A673 (cell line): ENCODE results near the gene SAPCD1. TPM values are rescaled to one million over a fixed set of nuclear protein-coding genes. Genes with fewer than 3 reads are reported as not detected.

Source experiments
- BruUV-seq: library from RNA; stranded (reverse); fragments of 400-500 nt; replicated peaks from 2 replicates; lab custom pipeline; 2021; lab: Mats Ljungman, UMichigan
- CTCF ChIA-PET: fragments of 300-600 bp; sonication (Branson Sonifier 250); formaldehyde crosslinking; loops from one replicate; lab custom pipeline; 2022; ENCODE audit warnings: antibody characterized with exemption; lab: Charles Lee
- POLR2A ChIA-PET: fragments of 300-600 bp; sonication (Branson Sonifier 250); formaldehyde crosslinking; loops from one replicate; lab custom pipeline; 2022; ENCODE audit warnings: antibody characterized with exemption; ENCODE audit not compliant: low non-redundant PET; lab: Charles Lee
- DNase-seq: peaks from one replicate; pipeline ENCODE4 v3.0.0-alpha.2; 2015; ENCODE audit warnings: low spot score
- H3K27ac ChIP-seq: fragments of 200-600 bp; sonication (generic); 2 replicates; pipeline ENCODE4 v1.5.1; 2016; ENCODE audit warnings: mixed run types, low read depth, mild to moderate bottlenecking, mixed read lengths, antibody characterized with exemption, low read length; ENCODE audit not compliant: poor library complexity, severe bottlenecking
- H3K27me3 ChIP-seq: fragments of 200-600 bp; sonication (generic); replicated peaks from 2 replicates; pipeline ENCODE4 v1.6.1; 2017; ENCODE audit warnings: mixed run types, low read depth, mild to moderate bottlenecking, mixed read lengths, antibody characterized with exemption, low read length; ENCODE audit not compliant: insufficient read depth, poor library complexity
- H3K36me3 ChIP-seq: fragments of 200-600 bp; sonication (generic); 2 replicates; pipeline ENCODE4 v1.6.1; 2016; ENCODE audit warnings: mixed run types, mild to moderate bottlenecking, mixed read lengths, antibody characterized with exemption, low read length; ENCODE audit not compliant: insufficient read depth, poor library complexity, severe bottlenecking
- H3K4me1 ChIP-seq: fragments of 200-600 bp; sonication (generic); 2 replicates; pipeline ENCODE4 v1.6.1; 2017; ENCODE audit warnings: mixed run types, mild to moderate bottlenecking, mixed read lengths, antibody characterized with exemption, low read length; ENCODE audit not compliant: insufficient read depth, poor library complexity, severe bottlenecking
- H3K4me3 ChIP-seq: fragments of 200-600 bp; sonication (generic); 2 replicates; pipeline ENCODE4 v1.5.1; 2016; ENCODE audit warnings: low read depth, mixed run types, mild to moderate bottlenecking, mixed read lengths, low read length; ENCODE audit not compliant: poor library complexity, severe bottlenecking
- H3K9me3 ChIP-seq: fragments of 200-600 bp; sonication (generic); 2 replicates; pipeline ENCODE4 v1.6.1; 2016; ENCODE audit warnings: mixed run types, low read depth, mild to moderate bottlenecking, mixed read lengths, antibody characterized with exemption, low read length; ENCODE audit not compliant: poor library complexity, severe bottlenecking
- CTCF ChIP-seq: fragments of 300-800, 200-600 bp; sonication (generic); conservative IDR thresholded peaks from 2 replicates; pipeline ENCODE4 v1.5.1; 2017; ENCODE audit warnings: low read depth, mild to moderate bottlenecking, antibody characterized with exemption, low read length, moderate library complexity, mixed read lengths
- EZH2 ChIP-seq: fragments of 200-600 bp; sonication (generic); IDR thresholded peaks from 2 replicates; pipeline ENCODE4 v1.6.1; 2017; ENCODE audit warnings: borderline replicate concordance, low read depth, mild to moderate bottlenecking, mixed read lengths, antibody characterized with exemption, low read length; ENCODE audit not compliant: poor library complexity, severe bottlenecking
- intact Hi-C: fragments of 100-400 bp; cut with micrococcal nuclease; formaldehyde crosslinking; loops from one replicate; pipeline ENCODE4 v1.10.0; 2022; ENCODE audit not compliant: unreplicated experiment
- total RNA-seq: library from RNA; stranded (reverse); gene quantifications from 2 replicates; pipeline ENCODE4 v1.2.3, GENCODE V29; 2021

The SAPCD1 gene
- total RNA-seq, 1 experiment from 2014 or later = 9.9 TPM

- CTCF ChIA-PET = no interaction called here
- no peaks in the 10 kb centered on the region for H3K9me3 ChIP-seq
Measured at GRCh38 chr6:31742894-31743293, 19.6 kb upstream of the SAPCD1 start.

GRCh38 chr6:31744422-31744821 is 18.0 kb upstream of the SAPCD1 start:
- H3K4me3 ChIP-seq = no peak overlapping the region
- TF ChIP-seq EZH2 = no peak
- TF ChIP-seq CTCF = no peak
- peak overlapping the region; percentile 57 for H3K27ac ChIP-seq
- H3K27me3 ChIP-seq = no peaks in the 10 kb centered on the region
- no peak for DNase-seq
- CTCF ChIA-PET = no interaction called here
- H3K4me1 ChIP-seq = peaks cover 7% of the 10 kb centered on the region
- H3K9me3 ChIP-seq = no peaks in the 10 kb centered on the region
- peaks cover 48% of the 10 kb centered on the region for H3K36me3 ChIP-seq
- no TSS peak for BruUV-seq
- POLR2A ChIA-PET = no interaction called here
- intact Hi-C loops = no loop called here

More at GRCh38 chr6:31742894-31743293, 19.6 kb upstream of the SAPCD1 start:
- no TSS peak for BruUV-seq
- Histone ChIP-seq H3K36me3 (peaks cover 44% of the 10 kb centered on the region), H3K27ac (peak overlapping the region; percentile 57), H3K4me3 (no peak overlapping the region), H3K27me3 (no peaks in the 10 kb centered on the region), H3K4me1 (peaks cover 21% of the 10 kb centered on the region)
- intact Hi-C loops = no loop called here
- no peak for DNase-seq
- POLR2A ChIA-PET = no interaction called here
- TF ChIP-seq CTCF (no peak), EZH2 (no peak)

- no TSS peak for BruUV-seq
- CTCF ChIA-PET = no interaction called here
Measured at GRCh38 chr6:31749301-31750036, 13.0 kb upstream of the SAPCD1 start.

More at GRCh38 chr6:31749301-31750036, 13.0 kb upstream of the SAPCD1 start:
- POLR2A ChIA-PET = no interaction called here
- Histone ChIP-seq H3K36me3 (peaks cover 24% of the 10 kb centered on the region), H3K27ac (no peak overlapping the region), H3K4me1 (no peaks in the 10 kb centered on the region), H3K4me3 (no peak overlapping the region), H3K9me3 (no peaks in the 10 kb centered on the region), H3K27me3 (no peaks in the 10 kb centered on the region)
- no peak for DNase-seq
- TF ChIP-seq EZH2 (no peak), CTCF (no peak)
- intact Hi-C loops = no loop called here
